Adrenal gland (tissue), 12 donors: Measurements from ENCODE around the gene TIMM13. TPM values are rescaled to one million over a fixed set of nuclear protein-coding genes. Genes with fewer than 3 reads are reported as not detected.

Experiments
- DNase-seq, 7 donors: peaks; one replicate each; pipeline ENCODE4 v3.0.0-alpha.2; 2019 to 2020
- H3K27ac ChIP-seq, 5 donors: fragments of 200-600 bp; sonication (generic) in 4 of 5; 1 replicate in 3 of 5; 2 replicates in 2 of 5; pipeline versions ENCODE4 v1.5.1 to v1.8.0; 2016 to 2020; ENCODE audit warnings: mild to moderate bottlenecking in 1 of 5
- H3K27me3 ChIP-seq: fragments of 200-600 bp; 2 replicates; pipeline ENCODE4 v1.8.0; 2021
- H3K36me3 ChIP-seq, 2 donors: fragments of 200-600 bp; replicated peaks in 1 of 2; 1 replicate in 1 of 2; 2 replicates in 1 of 2; pipeline versions ENCODE4 v1.5.1 to v1.8.0; 2018 to 2022
- H3K4me1 ChIP-seq, 2 donors: fragments of 200-600 bp; replicated peaks in 1 of 2; 1 replicate in 1 of 2; 2 replicates in 1 of 2; pipeline versions ENCODE4 v1.5.1 to v1.8.0; 2018 to 2021
- H3K4me3 ChIP-seq, 4 donors: fragments of 200-600 bp; sonication (generic) in 3 of 4; one replicate each; pipeline ENCODE4 v1.5.1; 2016 to 2018
- H3K9me3 ChIP-seq, 3 donors: fragments of 200-600 bp; sonication (generic) in 1 of 3; replicated peaks in 1 of 3; 1 replicate in 2 of 3; 2 replicates in 1 of 3; pipeline versions ENCODE4 v1.5.1 to v1.8.0; 2016 to 2021
- CTCF ChIP-seq, 6 experiments: fragments of 450-650 bp in 4 of 6; fragments of 200-600 bp in 2 of 6; sonication (generic) in 1 of 6; IDR thresholded peaks; 1 replicate in 5 of 6; 2 replicates in 1 of 6; pipeline versions ENCODE4 v1.5.1 to v1.8.0; 2016 to 2021; ENCODE audit warnings: antibody characterized with exemption in 6 of 6, mild to moderate bottlenecking in 2 of 6, moderate library complexity in 1 of 6
- POLR2A ChIP-seq, 2 donors: fragments of 450-650 bp; IDR thresholded peaks; one replicate each; pipeline ENCODE4 v1.6.1; 2017; ENCODE audit warnings: antibody characterized with exemption in 2 of 2, mild to moderate bottlenecking in 2 of 2, moderate library complexity in 1 of 2
- WGBS, 4 donors: extraction: QIAGEN DNeasy Blood & Tissue Kit in 2 of 4; methylation state at CpG; one replicate each; pipeline versions ENCODE4 v1.1.5 to v1.1.7; 2013 to 2017; 5-methylcytosine and 5-hydroxymethylcytosine counted together
- intact Hi-C, 2 donors: fragments of 100-400 bp; cut with DNase I; formaldehyde crosslinking; loops; one replicate each; pipeline versions ENCODE4 v1.14.1 to v1.15.0; 2022 to 2023
- polyA plus RNA-seq, 3 donors: library from polyadenylated mRNA; stranded (reverse); fragments of 200-250 nt in 2 of 3; fragments of 350-450 nt in 1 of 3; fragmentation: Illumina TruSeq in 1 of 3; extraction: RNeasy Lipid Tissue Mini Kit (QIAGEN cat#74804) in 1 of 3; gene quantifications; one replicate each; pipeline ENCODE4 v1.2.3, GENCODE V29; 2013 to 2014
- total RNA-seq, 9 donors: library from RNA; depleted of rRNA in 4 of 9; stranded (reverse); fragments of >200 nt in 4 of 9; fragments of 120-200 nt in 1 of 9; fragmentation: NEBNext Ultra II Directional in 1 of 9; extraction: Animal tissue kit (Norgen Biotek cat#: 25700) in 1 of 9; gene quantifications; one replicate each; pipeline versions ENCODE4 v1.1.0 to v1.2.4, GENCODE V29; 2013 to 2023
- donor health status: healthy with polysubstance abuse.
- donor health status: Bipolar disorder and iron deficiency.
- donor health status: DM: yes; HTN: yes; CAD: no.
- donor health status: DM: no; HTN: no; CAD: no.
- donor health status: DM: no; HTN: no; CAD: no.
- donor health status: DM: yes; HTN: yes; CAD: no.

Gene TIMM13
- total and polyA plus RNA-seq, 12 donors = 32.7 to 198 (median 88.1) TPM

- H3K27ac ChIP-seq = no peak overlapping the region
- no peaks in the 10 kb centered on the region for H3K27me3 ChIP-seq
- H3K9me3 ChIP-seq = no peaks in the 10 kb centered on the region
- H3K36me3 ChIP-seq = no peaks in the 10 kb centered on the region
- no peak overlapping the region for H3K4me3 ChIP-seq
- peaks cover 24 to 26% of the 10 kb centered on the region in 2 donors for H3K4me1 ChIP-seq
- TF ChIP-seq POLR2A (IDR thresholded peaks at IDR 0.05) (no peak), CTCF (IDR thresholded peaks at IDR 0.05) (no peak)
- no peak for DNase-seq
- WGBS, 4 donors = 68 to 73% (median 70%) methylated on average over 5 of the region's 5 CpGs
- intact Hi-C loops = no loop called here
Measured at GRCh38 chr19:2458054-2458453, 30.7 kb upstream of the TIMM13 start.

DNA sequence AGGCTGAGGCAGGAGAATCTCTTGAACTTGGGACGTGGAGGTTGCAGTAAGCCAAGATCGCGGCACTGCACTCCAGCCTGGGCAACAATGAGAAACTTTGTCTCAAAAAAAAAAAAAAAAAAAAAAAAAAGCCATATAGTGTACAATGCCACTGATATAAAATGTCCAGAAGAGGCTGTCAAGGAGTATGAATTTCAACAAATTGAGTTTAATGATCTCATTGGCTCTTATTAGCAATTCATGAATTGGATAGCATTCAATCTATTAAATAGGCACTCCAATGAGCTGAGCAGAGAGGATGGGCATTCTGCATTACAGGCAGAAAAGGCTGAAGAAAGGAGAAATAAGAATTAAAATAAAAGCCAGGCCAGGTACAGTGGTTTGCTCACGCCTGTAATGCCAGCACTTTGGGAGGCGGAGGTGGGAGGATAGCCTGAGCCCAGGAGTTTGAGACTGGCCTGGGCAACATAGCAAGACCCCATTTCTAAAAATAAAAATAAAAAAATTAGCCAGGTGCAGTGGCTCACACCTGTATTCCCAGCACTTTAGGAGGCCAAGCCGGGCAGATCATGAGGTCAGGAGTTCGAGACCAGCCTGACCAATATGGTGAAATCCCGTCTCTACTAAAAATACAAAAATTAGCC, 30.1 kb upstream of the TIMM13 start:
- H3K36me3 ChIP-seq = no peaks in the 10 kb centered on the region
- peak overlapping the region in 1 of 4 donors; percentile 35 for H3K4me3 ChIP-seq
- H3K9me3 ChIP-seq = no peaks in the 10 kb centered on the region
- TF ChIP-seq POLR2A (IDR thresholded peaks at IDR 0.05) = no peak
- TF ChIP-seq CTCF (IDR thresholded peaks at IDR 0.05) = no peak
- no peaks in the 10 kb centered on the region for H3K27me3 ChIP-seq
- WGBS, 4 donors = 80 to 88% (median 84%) methylated on average over 7 to 8 of the region's 8 CpGs
- H3K4me1 ChIP-seq = peaks cover 22% of the 10 kb centered on the region in 2 donors
- peak overlapping the region in 4 of 5 donors; percentile 64 to 72 (median 66) for H3K27ac ChIP-seq
- DNase-seq = no peak
- intact Hi-C loops = no loop called here

GRCh38 chr19:2455851-2456570, 28.6 kb upstream of the TIMM13 start:
- no peaks in the 10 kb centered on the region for H3K27me3 ChIP-seq
- H3K27ac ChIP-seq = peak overlapping the region in 2 of 5 donors; percentile 9 to 72
- no peaks in the 10 kb centered on the region for H3K36me3 ChIP-seq
- peak overlapping the region; percentile 40 to 99 (median 50) for H3K4me3 ChIP-seq
- 1 to 3% (median 1%) methylated on average over 8 to 62 of the region's 62 CpGs for WGBS, 4 donors
- DNase-seq = peak in 6 of 7 donors; percentile 33 to 63 (median 48)
- intact Hi-C loops = no loop called here
- no peaks in the 10 kb centered on the region for H3K9me3 ChIP-seq
- H3K4me1 ChIP-seq = peaks cover 12 to 15% of the 10 kb centered on the region in 2 donors
- TF ChIP-seq POLR2A (IDR thresholded peaks at IDR 0.05) = no peak
- TF ChIP-seq CTCF (IDR thresholded peaks at IDR 0.05) = no peak

GRCh38 chr19:2454962-2455850, 27.8 kb upstream of the TIMM13 start:
- intact Hi-C loops = no loop called here
- WGBS, 4 donors = 66 to 94% (median 70%) methylated on average over 6 to 14 of the region's 14 CpGs
- Histone ChIP-seq H3K9me3 (no peaks in the 10 kb centered on the region), H3K27ac (peak overlapping the region in 1 of 5 donors; percentile 9), H3K27me3 (no peaks in the 10 kb centered on the region), H3K4me1 (peaks cover 12 to 15% of the 10 kb centered on the region in 2 donors), H3K4me3 (peak overlapping the region in 2 of 4 donors; percentile 54 to 99), H3K36me3 (no peaks in the 10 kb centered on the region)
- TF ChIP-seq POLR2A (IDR thresholded peaks at IDR 0.05) = no peak
- no peak for TF ChIP-seq CTCF (IDR thresholded peaks at IDR 0.05)
- no peak for DNase-seq
